ENCODE measurements around the gene RADX.
"Not testable (repeated sequence)": the region's sequence is repeated elsewhere in the genome, so short reads cannot be mapped to it uniquely, and the experiment has no call there.

The RADX gene

GRCh38 chrX:106611679-106612392, at the start of gene RADX:
RADX (plus strand) TSS chrX:106611978; CDS start chrX:106612081, 103 bp downstream.
- peak; percentile 45 for DNase-seq

- DNase-seq = no peak
These were observed 46.8 kb upstream of the RADX start for GRCh38 chrX:106564986-106565385.

GRCh38 chrX:106566362-106566761, 45.4 kb upstream of the RADX start:
- DNase-seq = no peak

- DNase-seq = no peak
These were observed 29.9 kb upstream of the RADX start for GRCh38 chrX:106581856-106582255.

- DNase-seq = no peak
These were observed 26.3 kb upstream of the RADX start for GRCh38 chrX:106585478-106585877.

- no peak for DNase-seq
These were observed 23.0 kb upstream of the RADX start for GRCh38 chrX:106588801-106589200.

GRCh38 chrX:106599411-106599810, 12.4 kb upstream of the RADX start:
- no peak for DNase-seq

- no peak for DNase-seq
These were observed 5.2 kb upstream of the RADX start for GRCh38 chrX:106606571-106606970.

GRCh38 chrX:106608016-106608415, 3.8 kb upstream of the RADX start:
- DNase-seq = no peak

- no peak for DNase-seq
These were observed 480 bp upstream of the RADX start for GRCh38 chrX:106611317-106611678.

GRCh38 chrX:106612393-106612763, 600 bp downstream of the RADX start:
- no peak for DNase-seq

GRCh38 chrX:106613277-106613676, 1.5 kb downstream of the RADX start:
- DNase-seq = no peak

GRCh38 chrX:106615041-106615440, 3.3 kb downstream of the RADX start:
- DNase-seq = no peak

GRCh38 chrX:106619797-106620196, 8.0 kb downstream of the RADX start:
- no peak for DNase-seq

- no peak for DNase-seq
These were observed 10.1 kb downstream of the RADX start for GRCh38 chrX:106621836-106622235.

GRCh38 chrX:106626789-106627188, 15.0 kb downstream of the RADX start:
- DNase-seq = no peak

- DNase-seq = no peak
These were observed 19.8 kb downstream of the RADX start for GRCh38 chrX:106631615-106632014.

GRCh38 chrX:106649523-106650428, 38.0 kb downstream of the RADX start:
- no peak for DNase-seq

- DNase-seq = not testable (repeated sequence)
These were observed 41.8 kb downstream of the RADX start for GRCh38 chrX:106653625-106654024.

GRCh38 chrX:106670631-106671030, 58.9 kb downstream of the RADX start:
- no peak for DNase-seq

GRCh38 chrX:106672527-106672926, 60.7 kb downstream of the RADX start:
- no peak for DNase-seq

GRCh38 chrX:106680716-106681115, 68.9 kb downstream of the RADX start:
- no peak for DNase-seq

GRCh38 chrX:106684207-106684606, 72.4 kb downstream of the RADX start:
- no peak for DNase-seq

GRCh38 chrX:106692425-106693065, 80.8 kb downstream of the RADX start:
- DNase-seq = no peak
